A549 (cell line): ENCODE measurements around the gene SLC25A48.

Experiments used
- CEBPB ChIP-seq, 2 experiments: fragments of >200 bp in 1 of 2; sonication (Bioruptor Twin) in 1 of 2; formaldehyde crosslinking in 1 of 2; IDR thresholded peaks; 2 replicates each; pipeline ENCODE4 v1.6.1; 2012 to 2016
- CTCF ChIP-seq: fragments of >200 bp; sonication (Bioruptor Twin); formaldehyde crosslinking; IDR thresholded peaks from 3 replicates; pipeline ENCODE4 v1.5.1; 2016
- EP300 ChIP-seq, 2 experiments: fragments of >200 bp; sonication (Bioruptor Twin); formaldehyde crosslinking; IDR thresholded peaks; 2 replicates in 1 of 2; 3 replicates in 1 of 2; pipeline ENCODE4 v1.6.1; 2016 to 2017
- KDM5A ChIP-seq: fragments of 200-600 bp; sonication (generic); IDR thresholded peaks from 2 replicates; pipeline ENCODE4 v1.6.1; 2016; ENCODE audit warnings: antibody characterized with exemption, mild to moderate bottlenecking
- MYC ChIP-seq: IDR thresholded peaks from 2 replicates; pipeline ENCODE4 v1.6.1; 2012; ENCODE audit warnings: mild to moderate bottlenecking, inconsistent platforms, low read length, improper control_type of control experiment, borderline replicate concordance
- POLR2A ChIP-seq: IDR thresholded peaks from 2 replicates; pipeline ENCODE4 v1.6.1; 2012; ENCODE audit warnings: mild to moderate bottlenecking, low read length
- RCOR1 ChIP-seq: fragments of 150-350 bp; IDR thresholded peaks from 2 replicates; pipeline ENCODE4 v1.6.1; 2014; ENCODE audit warnings: antibody characterized with exemption, low read length, low read depth
- RFX5 ChIP-seq: fragments of 450-650 bp; IDR thresholded peaks from 2 replicates; pipeline ENCODE4 v1.7.1; 2014; ENCODE audit warnings: antibody characterized with exemption, mild to moderate bottlenecking, moderate library complexity
- SMC3 ChIP-seq: fragments of >200 bp; sonication (Bioruptor Twin); formaldehyde crosslinking; IDR thresholded peaks from 3 replicates; pipeline ENCODE4 v1.6.1; 2018; ENCODE audit warnings: inconsistent platforms
- TF ChIP-seq, protein P1 (sequence below): fragments of 450-650 bp; IDR thresholded peaks from 2 replicates; pipeline ENCODE4 v1.6.1; 2014; ENCODE audit warnings: antibody characterized with exemption
- TF ChIP-seq, protein P2 (sequence below): fragments of 250-450 bp; sonication (Bioruptor Pico); IDR thresholded peaks from 2 replicates; pipeline ENCODE4 v1.5.0; 2021; ENCODE audit warnings: mild to moderate bottlenecking, moderate library complexity, borderline replicate concordance

DNA sequence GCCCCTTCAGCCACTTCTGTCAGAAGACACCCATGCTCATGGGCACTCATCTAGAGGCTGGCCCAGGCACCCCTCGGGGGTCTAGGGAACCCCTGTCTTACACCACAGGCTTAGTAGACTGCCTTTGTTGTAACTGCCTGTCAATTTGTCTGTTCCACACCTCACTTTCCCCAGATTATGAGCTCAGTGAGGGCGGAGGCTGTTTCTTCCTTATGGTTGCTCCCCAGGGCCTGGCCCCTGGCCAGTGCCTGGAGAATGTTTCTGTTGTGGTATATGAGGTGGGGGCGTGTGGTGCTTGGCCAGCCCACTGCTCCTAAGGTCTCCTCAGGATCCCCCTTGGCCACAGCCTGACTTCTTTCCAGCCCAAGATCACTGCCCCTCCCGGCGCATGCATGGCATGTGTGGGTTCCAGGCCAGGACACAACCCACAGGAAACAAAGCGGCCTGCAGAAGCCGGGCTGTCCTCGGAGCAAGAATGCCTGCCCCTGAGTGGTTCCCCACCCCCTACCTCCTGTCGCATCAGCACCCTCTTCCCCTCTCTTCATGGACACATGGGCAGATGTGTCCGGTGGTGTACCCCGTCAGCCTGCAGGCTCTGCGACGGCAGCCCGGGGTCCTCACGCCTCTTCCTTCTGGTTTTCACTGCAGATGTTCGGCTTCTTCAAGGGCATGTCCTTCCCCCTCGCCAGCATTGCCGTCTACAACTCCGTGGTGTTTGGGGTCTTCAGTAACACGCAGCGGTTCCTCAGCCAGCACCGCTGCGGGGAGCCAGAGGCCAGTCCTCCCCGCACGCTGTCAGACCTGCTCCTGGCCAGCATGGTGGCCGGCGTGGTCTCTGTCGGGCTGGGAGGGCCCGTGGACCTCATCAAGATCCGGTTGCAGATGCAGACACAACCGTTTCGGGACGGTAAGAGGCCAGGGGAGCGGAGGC, 17.7 kb downstream of the SLC25A48 start:
- TF ChIP-seq KDM5A (no peak), CTCF (no peak), RCOR1 (no peak), RFX5 (no peak), POLR2A (no peak), EP300 (IDR thresholded peaks at IDR 0.05) (no peak), MYC (no peak), SMC3 (no peak), CEBPB (IDR thresholded peaks at IDR 0.05) (no peak)
- TF ChIP-seq, protein P1, sequence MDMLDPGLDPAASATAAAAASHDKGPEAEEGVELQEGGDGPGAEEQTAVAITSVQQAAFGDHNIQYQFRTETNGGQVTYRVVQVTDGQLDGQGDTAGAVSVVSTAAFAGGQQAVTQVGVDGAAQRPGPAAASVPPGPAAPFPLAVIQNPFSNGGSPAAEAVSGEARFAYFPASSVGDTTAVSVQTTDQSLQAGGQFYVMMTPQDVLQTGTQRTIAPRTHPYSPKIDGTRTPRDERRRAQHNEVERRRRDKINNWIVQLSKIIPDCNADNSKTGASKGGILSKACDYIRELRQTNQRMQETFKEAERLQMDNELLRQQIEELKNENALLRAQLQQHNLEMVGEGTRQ: no peak
- TF ChIP-seq, protein P2, sequence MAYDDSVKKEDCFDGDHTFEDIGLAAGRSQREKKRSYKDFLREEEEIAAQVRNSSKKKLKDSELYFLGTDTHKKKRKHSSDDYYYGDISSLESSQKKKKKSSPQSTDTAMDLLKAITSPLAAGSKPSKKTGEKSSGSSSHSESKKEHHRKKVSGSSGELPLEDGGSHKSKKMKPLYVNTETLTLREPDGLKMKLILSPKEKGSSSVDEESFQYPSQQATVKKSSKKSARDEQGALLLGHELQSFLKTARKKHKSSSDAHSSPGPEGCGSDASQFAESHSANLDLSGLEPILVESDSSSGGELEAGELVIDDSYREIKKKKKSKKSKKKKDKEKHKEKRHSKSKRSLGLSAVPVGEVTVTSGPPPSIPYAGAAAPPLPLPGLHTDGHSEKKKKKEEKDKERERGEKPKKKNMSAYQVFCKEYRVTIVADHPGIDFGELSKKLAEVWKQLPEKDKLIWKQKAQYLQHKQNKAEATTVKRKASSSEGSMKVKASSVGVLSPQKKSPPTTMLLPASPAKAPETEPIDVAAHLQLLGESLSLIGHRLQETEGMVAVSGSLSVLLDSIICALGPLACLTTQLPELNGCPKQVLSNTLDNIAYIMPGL (CRISPR knock-in tag): no peak
